ENCODE measurements around the gene PLEKHG4B.
"Not testable (repeated sequence)": the region's sequence is repeated elsewhere in the genome, so short reads cannot be mapped to it uniquely, and the experiment has no call there.

The PLEKHG4B gene

DNA sequence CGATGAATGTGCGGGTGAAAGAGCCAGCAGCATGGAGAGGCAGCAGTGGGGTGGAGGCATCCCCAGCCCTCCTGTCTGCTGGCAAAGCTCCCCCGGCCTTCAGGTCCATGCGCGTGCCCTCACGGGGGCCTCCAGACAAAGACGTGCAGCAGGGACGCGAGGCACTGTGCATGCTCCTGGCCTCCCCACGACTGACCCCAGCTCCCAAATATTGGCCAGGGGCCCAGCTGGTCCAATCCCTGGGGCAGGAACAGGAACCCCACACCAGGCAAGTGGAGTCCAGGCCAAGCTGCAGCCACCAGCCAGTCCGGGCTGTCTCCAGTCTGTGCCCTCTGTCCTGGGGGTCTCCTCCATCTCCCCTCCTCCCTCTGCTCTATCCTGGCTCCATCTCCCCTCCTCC lies 65.8 kb downstream of the PLEKHG4B start:
- DNase-seq: no peak

- no peak for DNase-seq
Measured at GRCh38 chr5:158807-159447, 67.0 kb downstream of the PLEKHG4B start.

- DNase-seq: no peak
Measured at GRCh38 chr5:159448-160172, 67.6 kb downstream of the PLEKHG4B start.

GRCh38 chr5:160173-160510 lies 68.2 kb downstream of the PLEKHG4B start:
- DNase-seq: no peak

DNA sequence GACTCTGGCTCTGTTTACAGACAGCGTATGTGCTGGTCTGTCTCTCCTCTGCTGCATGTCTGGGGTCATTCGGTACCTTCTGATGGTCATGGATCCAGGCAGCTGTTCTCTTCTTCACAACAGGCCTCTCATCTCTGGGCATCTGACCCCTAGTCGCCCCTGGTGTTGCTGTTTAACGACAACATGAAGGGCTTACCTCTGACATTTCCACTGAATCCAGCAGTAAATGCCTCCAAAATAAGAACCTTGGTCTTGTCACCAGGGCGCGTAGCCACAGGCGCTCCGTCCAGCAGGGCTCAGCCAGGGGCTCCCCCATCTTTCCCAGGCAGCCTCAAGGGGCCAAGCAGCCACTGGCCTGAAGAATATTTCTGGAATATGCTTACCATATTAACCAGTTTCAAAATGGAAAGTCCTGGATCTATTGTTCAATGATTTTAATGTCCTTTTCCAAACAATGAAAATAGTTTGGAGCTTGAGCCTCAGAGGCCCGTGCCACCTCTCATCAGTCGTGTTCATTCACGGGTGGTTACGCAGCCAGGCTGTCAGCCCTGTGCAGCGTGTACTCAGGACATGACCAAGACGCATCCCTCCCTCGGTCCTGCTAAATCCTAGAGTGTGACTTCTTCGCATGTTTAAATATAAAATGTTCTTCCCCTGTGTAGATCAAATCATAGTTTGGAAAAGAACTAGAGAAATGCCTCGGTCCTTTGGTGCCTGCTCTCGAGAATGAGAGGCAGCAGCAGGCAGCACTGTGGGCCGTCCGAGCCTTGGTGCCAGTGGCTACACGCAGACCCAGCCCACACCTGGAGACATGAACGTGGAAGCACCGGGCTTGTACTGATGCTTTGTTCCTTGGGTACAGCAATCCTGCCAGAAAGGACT lies 69.2 kb downstream of the PLEKHG4B start:
- DNase-seq: no peak

DNA sequence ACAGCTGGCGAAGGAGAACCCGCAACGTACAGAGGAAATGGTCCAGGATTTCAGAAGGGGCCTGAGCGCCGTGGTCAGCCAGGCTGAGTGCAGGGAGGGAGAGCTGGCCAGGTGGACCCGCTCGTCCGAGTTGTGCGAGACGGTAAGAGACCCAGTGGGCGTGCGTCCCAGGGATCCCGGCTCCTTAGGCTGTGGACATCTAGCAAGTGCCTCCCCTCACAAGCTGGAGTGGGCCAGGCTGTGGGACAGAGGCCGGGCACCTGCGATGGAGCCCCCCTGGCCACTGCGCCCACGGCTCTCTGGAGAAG lies 69.8 kb downstream of the PLEKHG4B start:
- no peak for DNase-seq

DNA sequence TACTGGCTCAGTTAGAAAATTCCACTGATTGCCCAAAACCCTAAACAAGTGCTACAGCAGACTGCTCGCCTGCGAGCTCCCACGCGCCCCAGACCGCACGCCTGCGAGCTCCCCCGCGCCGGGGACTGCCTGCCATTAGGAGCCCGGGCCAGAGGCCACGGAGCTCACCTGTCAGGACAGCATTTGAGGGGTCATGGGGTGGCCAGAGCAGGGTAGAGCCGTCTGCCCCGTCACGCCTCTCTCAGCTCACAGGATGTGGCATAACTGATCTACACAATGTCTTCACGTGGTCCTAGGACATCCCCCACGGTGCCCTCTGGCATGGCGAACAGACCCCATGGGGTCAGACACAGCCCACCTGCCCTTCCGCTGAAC lies 70.2 kb downstream of the PLEKHG4B start:
- no peak for DNase-seq

- no peak for DNase-seq
Measured at GRCh38 chr5:162565-163337, 70.8 kb downstream of the PLEKHG4B start.

- DNase-seq: no peak
Measured at GRCh38 chr5:163338-163620, 71.3 kb downstream of the PLEKHG4B start.

DNA sequence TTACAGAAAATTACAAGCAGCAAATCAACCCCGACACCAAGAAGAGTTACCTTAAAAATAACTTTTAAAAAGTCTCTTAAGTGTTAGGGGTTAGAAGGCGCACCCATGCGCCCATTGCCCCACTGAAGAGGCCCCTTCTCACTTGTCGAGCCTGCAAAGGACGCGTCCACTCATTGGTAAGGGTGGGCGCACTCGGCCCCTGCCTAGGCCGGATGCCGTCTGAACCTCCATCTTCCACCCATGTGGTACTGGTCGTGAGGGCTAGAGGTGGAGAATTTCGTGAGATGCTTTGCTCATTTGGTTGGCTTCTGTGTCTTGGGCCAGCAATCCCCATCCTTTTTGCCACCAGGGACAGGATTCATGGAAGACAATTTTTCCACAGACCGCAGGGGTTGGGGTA lies 71.9 kb downstream of the PLEKHG4B start:
- DNase-seq: no peak

DNA sequence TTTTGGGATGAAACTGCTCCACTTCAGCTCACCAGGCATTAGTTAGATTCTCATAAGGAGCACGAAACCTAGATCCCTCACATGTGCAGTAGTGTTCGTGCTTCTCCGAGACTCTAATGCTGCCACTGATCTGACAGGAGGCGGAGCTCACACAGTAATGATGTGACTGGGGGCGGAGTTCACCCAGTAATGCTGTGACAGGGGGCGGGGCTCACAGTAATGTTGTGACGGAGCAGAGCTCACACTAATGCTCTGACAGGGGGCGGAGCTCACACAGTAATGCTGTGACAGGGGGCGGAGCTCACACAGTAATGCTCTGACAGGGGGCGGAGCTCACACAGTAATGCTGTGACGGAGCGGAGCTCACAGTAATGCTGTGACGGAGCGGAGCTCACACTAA lies 72.3 kb downstream of the PLEKHG4B start:
- no peak for DNase-seq

GRCh38 chr5:164783-165182 lies 72.8 kb downstream of the PLEKHG4B start:
- not testable (repeated sequence) for DNase-seq

GRCh38 chr5:166441-167372 lies 74.7 kb downstream of the PLEKHG4B start:
- no peak for DNase-seq

GRCh38 chr5:167511-167910 lies 75.5 kb downstream of the PLEKHG4B start:
- DNase-seq: no peak

- DNase-seq: no peak
Measured at GRCh38 chr5:167982-168660, 76.2 kb downstream of the PLEKHG4B start.

GRCh38 chr5:169071-169727 lies 77.2 kb downstream of the PLEKHG4B start:
- DNase-seq: no peak

DNA sequence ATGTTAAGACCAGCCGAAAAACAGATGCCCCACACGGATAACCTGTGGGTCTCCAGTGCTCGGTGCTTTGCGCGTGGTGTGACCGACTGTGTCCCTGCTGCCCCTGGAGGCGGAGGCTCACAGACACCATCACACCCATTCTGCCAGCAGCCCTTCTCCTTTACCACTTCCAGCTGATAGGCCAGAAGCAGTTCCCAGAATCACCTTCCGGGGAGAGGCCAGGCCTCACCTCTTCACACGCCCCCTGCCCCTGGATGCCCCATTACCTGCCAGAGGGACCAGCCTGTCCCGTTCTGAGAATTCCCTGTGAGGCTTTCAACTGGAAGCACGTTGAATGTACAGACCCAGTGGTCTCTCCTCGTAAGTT lies 77.7 kb downstream of the PLEKHG4B start:
- DNase-seq: no peak

GRCh38 chr5:170971-171800 lies 79.2 kb downstream of the PLEKHG4B start:
- DNase-seq: no peak

DNA sequence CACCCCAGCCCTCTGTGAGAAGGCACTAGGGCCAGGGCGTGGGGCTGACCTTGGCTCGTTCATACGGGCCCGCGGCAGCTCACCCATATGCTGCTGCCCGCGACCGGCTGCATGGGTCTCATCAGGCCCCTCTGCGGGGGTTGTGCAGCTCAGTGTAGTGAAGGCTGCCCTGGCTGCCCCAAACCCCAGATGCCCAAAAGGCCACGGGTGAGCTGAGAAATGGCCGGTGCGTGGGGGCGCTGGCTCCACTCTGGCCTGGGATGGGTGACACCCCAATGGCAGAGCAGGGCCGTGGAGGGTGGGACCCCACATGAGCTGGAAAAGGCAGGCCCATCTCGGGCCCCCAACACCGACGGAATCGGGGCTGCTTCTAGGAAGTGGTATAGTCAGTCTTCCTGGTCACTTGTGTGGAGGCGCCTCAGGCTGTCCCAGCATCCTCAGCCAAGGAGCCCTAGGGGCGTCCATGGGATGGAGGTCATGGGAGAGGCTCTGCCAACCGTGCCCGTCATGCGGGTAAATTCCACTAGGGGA lies 79.9 kb downstream of the PLEKHG4B start:
- no peak for DNase-seq

- DNase-seq: no peak
Measured at GRCh38 chr5:172421-172820, 80.5 kb downstream of the PLEKHG4B start.
